ENCODE data around the gene CAPZA1.
"Not testable (repeated sequence)": the region's sequence is repeated elsewhere in the genome, so short reads cannot be mapped to it uniquely, and the experiment has no call there.

The CAPZA1 gene

DNA sequence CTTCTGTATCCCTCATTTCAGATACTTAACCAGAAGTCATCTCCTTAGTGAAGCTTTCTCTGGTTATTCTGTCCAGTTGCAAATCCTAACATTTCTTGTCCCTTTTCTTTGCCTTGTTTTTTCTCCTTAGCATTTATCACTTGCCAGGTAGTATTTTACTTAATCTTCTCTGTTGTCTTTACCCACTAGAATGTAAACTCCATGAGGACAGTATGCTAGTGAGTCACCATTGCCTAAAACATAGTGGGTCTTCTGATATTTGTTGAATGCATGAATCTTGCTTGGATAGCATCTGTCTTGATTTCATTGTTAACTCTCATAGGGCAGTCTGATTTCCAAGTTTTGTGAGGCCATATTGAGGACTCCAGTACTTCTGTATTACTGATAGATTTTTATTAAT is 9.6 kb downstream of the CAPZA1 start:
- H3K36me3 ChIP-seq (ENCODE audit: insufficient read depth, low read length): peaks cover 21% of the 10 kb centered on the region
- H3K4me1 ChIP-seq (ENCODE audit: insufficient read depth, low read length): no peaks in the 10 kb centered on the region
- H3K4me3 ChIP-seq (ENCODE audit: low read length): no peak overlapping the region
- H3K27me3 ChIP-seq (ENCODE audit: insufficient read depth, low read length): no peaks in the 10 kb centered on the region
- H3K9ac ChIP-seq (ENCODE audit: low read depth, low read length): no peak overlapping the region
- no peak overlapping the region for H3K27ac ChIP-seq (ENCODE audit: low read depth, low read length)
- H3K9me3 ChIP-seq (ENCODE audit: insufficient read depth, low read depth, low read length): no peaks in the 10 kb centered on the region

DNA sequence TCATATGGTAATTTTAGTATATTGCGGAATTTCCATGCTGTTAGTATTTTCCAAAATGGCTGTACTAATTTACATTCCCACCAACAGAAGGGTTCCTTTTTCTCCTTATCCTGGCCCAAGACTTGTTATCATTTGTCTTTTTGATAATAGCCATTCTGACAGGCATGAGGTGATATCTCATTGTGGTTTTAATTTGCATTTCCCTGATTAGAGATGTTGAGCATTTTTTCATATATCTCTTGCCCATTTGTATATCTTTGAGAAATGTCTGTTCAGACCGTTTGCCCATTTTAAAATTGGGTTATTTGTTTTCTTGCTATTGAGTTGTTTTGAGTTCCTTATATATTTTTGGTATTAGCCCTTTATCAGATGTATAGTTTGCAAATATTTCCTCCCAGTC is 14.0 kb downstream of the CAPZA1 start:
- Histone ChIP-seq H3K4me1 (ENCODE audit: insufficient read depth, low read length) (peaks cover 7% of the 10 kb centered on the region), H3K27ac (ENCODE audit: low read depth, low read length) (no peak overlapping the region), H3K27me3 (ENCODE audit: insufficient read depth, low read length) (no peaks in the 10 kb centered on the region), H3K4me3 (ENCODE audit: low read length) (no peak overlapping the region), H3K9me3 (ENCODE audit: insufficient read depth, low read depth, low read length) (no peaks in the 10 kb centered on the region), H3K36me3 (ENCODE audit: insufficient read depth, low read length) (peaks cover 12% of the 10 kb centered on the region), H3K9ac (ENCODE audit: low read depth, low read length) (no peak overlapping the region)
- 100% methylated on average over 2 of the region's 2 CpGs for WGBS

DNA sequence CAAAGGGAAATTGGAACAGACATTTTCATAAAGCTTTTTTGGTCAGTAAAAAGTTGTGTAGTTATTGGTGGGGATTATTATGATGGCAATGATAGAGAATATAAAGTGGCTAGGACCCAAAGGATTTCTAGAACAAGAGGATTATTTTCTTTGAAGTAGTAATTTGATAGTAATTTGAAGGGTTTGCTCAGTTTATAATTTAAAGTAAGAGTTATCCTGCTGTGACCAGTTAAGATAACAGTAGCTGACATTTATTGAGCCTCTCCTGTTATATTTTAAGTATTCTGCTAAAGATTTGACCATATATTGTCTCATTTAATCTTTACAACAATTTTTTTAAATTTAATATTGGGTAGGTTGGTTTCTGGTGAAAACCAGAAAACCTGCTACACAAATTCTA is 14.7 kb downstream of the CAPZA1 start:
- Histone ChIP-seq H3K9ac (ENCODE audit: low read depth, low read length) (no peak overlapping the region), H3K27me3 (ENCODE audit: insufficient read depth, low read length) (no peaks in the 10 kb centered on the region), H3K27ac (ENCODE audit: low read depth, low read length) (no peak overlapping the region), H3K4me1 (ENCODE audit: insufficient read depth, low read length) (peaks cover 7% of the 10 kb centered on the region), H3K4me3 (ENCODE audit: low read length) (no peak overlapping the region), H3K36me3 (ENCODE audit: insufficient read depth, low read length) (peaks cover 10% of the 10 kb centered on the region), H3K9me3 (ENCODE audit: insufficient read depth, low read depth, low read length) (peaks cover 5% of the 10 kb centered on the region; the same call in 1 of the 2 replicates)

DNA sequence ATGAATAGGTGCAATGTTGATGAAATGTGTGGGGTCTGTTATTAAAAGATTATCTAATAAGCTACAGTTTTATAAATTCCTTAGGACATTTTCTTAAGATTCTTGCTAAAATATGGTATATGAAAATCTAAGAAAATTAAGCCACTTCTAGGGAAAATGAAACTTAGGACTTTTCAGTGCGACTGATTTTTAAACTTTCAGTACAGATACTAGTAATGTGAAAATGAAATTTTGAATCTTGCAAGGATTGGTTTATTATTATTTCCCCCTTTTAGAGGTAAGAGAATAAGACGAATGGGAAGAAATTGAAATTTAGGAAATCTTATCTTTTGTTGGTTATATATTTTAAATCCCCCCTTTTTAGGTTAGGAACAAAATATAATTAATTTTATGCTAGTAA is 16.4 kb downstream of the CAPZA1 start:
- H3K4me3 ChIP-seq (ENCODE audit: low read length): no peak overlapping the region
- H3K4me1 ChIP-seq (ENCODE audit: insufficient read depth, low read length): peaks cover 7% of the 10 kb centered on the region
- peaks cover 6% of the 10 kb centered on the region; the same call in 1 of the 2 replicates for H3K9me3 ChIP-seq (ENCODE audit: insufficient read depth, low read depth, low read length)
- H3K36me3 ChIP-seq (ENCODE audit: insufficient read depth, low read length): peaks cover 3% of the 10 kb centered on the region; the same call in 1 of the 2 replicates
- no peak overlapping the region for H3K9ac ChIP-seq (ENCODE audit: low read depth, low read length)
- no peak overlapping the region for H3K27ac ChIP-seq (ENCODE audit: low read depth, low read length)
- H3K27me3 ChIP-seq (ENCODE audit: insufficient read depth, low read length): no peaks in the 10 kb centered on the region
- 89% methylated on average over 1 of the region's 2 CpGs for WGBS

DNA sequence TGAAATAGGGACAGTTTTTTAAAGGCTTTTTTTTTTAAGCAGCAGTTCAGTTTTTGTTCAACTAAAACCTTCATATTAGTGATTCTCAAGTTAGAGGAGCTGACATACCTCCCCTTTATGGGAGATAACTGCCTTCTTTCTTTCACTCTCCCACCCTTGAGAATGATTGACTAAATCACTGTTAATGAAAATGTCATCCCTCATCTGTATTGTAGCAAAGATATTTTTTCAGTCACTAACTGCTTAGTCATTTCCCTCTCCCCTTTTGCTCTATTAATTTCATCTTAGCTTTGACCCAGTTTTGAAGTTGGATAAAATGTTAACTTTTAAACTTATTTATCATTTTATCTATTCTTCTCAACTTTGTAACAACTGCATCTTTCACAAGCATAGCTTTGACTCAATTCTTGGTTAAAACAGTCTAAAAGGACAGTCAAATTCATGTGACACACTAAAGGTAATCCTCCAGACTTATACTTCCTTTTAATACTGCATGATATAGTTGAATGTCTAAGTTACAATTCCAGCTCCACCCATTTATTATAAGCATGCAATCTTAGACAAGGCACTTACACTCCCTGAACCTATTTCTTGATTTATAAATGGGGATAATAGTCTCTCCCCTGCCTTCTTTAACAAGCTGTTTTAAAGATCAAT is 17.1 kb downstream of the CAPZA1 start:
- Histone ChIP-seq H3K9me3 (ENCODE audit: insufficient read depth, low read depth, low read length) (peaks cover 6% of the 10 kb centered on the region; the same call in 1 of the 2 replicates), H3K36me3 (ENCODE audit: insufficient read depth, low read length) (peaks cover 3% of the 10 kb centered on the region; the same call in 1 of the 2 replicates), H3K4me1 (ENCODE audit: insufficient read depth, low read length) (peaks cover 7% of the 10 kb centered on the region), H3K9ac (ENCODE audit: low read depth, low read length) (no peak overlapping the region), H3K4me3 (ENCODE audit: low read length) (no peak overlapping the region), H3K27me3 (ENCODE audit: insufficient read depth, low read length) (no peaks in the 10 kb centered on the region), H3K27ac (ENCODE audit: low read depth, low read length) (no peak overlapping the region)

DNA sequence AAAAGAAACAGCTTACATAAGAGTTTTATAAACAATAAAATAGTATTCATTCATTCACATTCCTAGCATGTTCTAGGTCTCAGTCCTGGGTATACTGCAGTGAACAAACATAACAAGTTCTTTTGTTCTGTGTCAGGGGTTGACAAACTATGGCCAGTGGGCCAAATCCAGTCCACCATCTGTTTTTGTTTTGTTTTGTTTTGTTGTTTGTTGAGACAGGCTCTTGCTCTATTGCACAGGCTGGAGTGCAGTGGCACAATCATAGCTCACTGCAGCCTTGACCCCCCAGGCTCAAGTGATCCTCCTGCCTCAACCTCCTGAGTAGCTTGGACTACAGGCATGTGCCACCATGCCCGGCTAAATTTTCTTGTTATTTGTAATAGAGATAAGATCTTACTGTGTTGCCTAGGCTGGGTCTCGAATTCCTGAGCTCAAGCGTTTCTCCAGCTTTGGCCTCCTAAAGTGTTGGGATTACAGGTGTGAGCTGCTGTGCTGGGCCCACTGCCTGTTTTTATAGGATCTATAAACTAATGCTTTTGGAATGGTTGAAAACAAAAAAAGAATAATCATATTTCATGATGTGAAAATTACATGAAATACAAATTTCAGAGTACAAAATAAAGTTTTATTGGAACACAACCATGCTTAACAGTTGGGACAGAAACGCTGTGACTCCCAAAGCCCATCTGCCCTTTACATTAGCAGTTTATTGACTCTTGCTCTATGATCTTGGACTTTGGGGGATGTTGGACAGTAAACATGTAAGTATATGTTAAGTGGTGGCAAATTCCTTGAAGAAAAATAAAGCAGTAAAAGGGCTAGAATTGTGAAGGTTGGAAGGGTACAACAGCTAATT is 17.9 kb downstream of the CAPZA1 start:
- H3K9me3 ChIP-seq (ENCODE audit: insufficient read depth, low read depth, low read length): peaks cover 6% of the 10 kb centered on the region; the same call in 1 of the 2 replicates
- no peak overlapping the region for H3K4me3 ChIP-seq (ENCODE audit: low read length)
- no peak overlapping the region for H3K9ac ChIP-seq (ENCODE audit: low read depth, low read length)
- no peak overlapping the region for H3K27ac ChIP-seq (ENCODE audit: low read depth, low read length)
- H3K27me3 ChIP-seq (ENCODE audit: insufficient read depth, low read length): no peaks in the 10 kb centered on the region
- peaks cover 7% of the 10 kb centered on the region for H3K4me1 ChIP-seq (ENCODE audit: insufficient read depth, low read length)
- WGBS: 88% methylated on average over 4 of the region's 4 CpGs
- H3K36me3 ChIP-seq (ENCODE audit: insufficient read depth, low read length): peaks cover 3% of the 10 kb centered on the region; the same call in 1 of the 2 replicates

DNA sequence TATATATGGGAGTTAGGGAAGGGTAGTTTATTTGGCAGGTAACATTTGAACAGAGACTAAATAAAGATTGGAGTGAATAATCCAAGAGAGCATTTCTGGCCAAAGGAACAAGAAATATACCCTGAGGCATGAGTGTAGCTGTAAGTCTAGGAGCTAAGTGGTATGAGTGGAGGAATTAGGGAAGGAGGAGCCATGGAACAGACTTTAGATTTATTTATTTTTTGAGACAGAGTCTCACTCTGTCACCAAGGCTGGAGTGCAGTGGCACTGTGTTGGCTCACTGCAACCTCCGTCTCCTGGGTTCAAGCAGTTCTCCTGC is 18.4 kb downstream of the CAPZA1 start:
- H3K4me1 ChIP-seq (ENCODE audit: insufficient read depth, low read length): peaks cover 7% of the 10 kb centered on the region
- no peaks in the 10 kb centered on the region for H3K27me3 ChIP-seq (ENCODE audit: insufficient read depth, low read length)
- WGBS: 93% methylated on average over 1 of the region's 1 CpG
- no peak overlapping the region for H3K27ac ChIP-seq (ENCODE audit: low read depth, low read length)
- no peak overlapping the region for H3K4me3 ChIP-seq (ENCODE audit: low read length)
- H3K9me3 ChIP-seq (ENCODE audit: insufficient read depth, low read depth, low read length): peaks cover 6% of the 10 kb centered on the region; the same call in 1 of the 2 replicates
- H3K36me3 ChIP-seq (ENCODE audit: insufficient read depth, low read length): peaks cover 3% of the 10 kb centered on the region; the same call in 1 of the 2 replicates
- H3K9ac ChIP-seq (ENCODE audit: low read depth, low read length): no peak overlapping the region

DNA sequence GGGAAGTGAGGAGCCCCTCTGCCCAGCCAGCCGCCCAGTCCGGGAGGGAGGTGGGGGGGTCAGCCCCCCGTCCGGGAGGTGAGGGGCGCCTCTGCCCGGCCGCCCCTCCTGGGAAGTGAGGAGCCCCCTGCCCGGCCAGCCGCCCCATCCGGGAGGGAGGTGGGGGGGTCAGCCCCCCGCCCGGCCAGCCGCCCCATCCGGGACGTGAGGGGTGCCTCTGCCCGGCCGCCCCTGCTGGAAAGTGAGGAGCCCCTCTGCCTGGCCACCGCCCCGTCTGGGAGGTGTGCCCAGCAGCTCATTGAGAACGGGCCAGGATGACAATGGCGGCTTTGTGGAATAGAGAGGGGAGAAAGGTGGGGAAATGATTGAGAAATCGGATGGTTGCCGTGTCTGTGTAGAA is 20.8 kb downstream of the CAPZA1 start:
- H3K4me1 ChIP-seq (ENCODE audit: insufficient read depth, low read length); H3K4me3 ChIP-seq (ENCODE audit: low read length); H3K27ac ChIP-seq (ENCODE audit: low read depth, low read length); H3K27me3 ChIP-seq (ENCODE audit: insufficient read depth, low read length); H3K9me3 ChIP-seq (ENCODE audit: insufficient read depth, low read depth, low read length); H3K9ac ChIP-seq (ENCODE audit: low read depth, low read length): not testable (repeated sequence)
- peaks cover 15% of the 10 kb centered on the region for H3K36me3 ChIP-seq (ENCODE audit: insufficient read depth, low read length)
- WGBS: 94% methylated on average over 23 of the region's 23 CpGs

DNA sequence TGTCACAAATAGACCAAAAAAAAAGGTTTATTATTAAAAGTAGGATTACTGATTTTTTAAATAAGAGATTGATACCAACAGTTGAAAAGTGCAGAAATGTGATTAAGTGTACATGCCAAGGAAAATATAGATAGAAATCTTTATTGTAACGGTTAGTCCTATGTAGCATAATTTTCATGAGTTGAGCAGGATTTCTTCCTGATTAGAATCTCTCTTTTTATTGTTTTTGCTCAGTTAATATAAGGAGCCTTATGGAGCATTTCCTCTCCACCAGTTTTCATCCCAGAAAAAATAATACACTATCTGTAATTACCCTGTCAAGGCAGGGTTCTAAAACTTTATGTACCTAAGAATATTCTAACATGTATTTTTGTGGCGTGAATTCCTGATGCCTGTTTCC is 23.4 kb downstream of the CAPZA1 start:
- H3K9ac ChIP-seq (ENCODE audit: low read depth, low read length): no peak overlapping the region
- H3K36me3 ChIP-seq (ENCODE audit: insufficient read depth, low read length): peaks cover 34% of the 10 kb centered on the region
- 98% methylated on average over 2 of the region's 2 CpGs for WGBS
- no peak overlapping the region for H3K4me3 ChIP-seq (ENCODE audit: low read length)
- H3K27ac ChIP-seq (ENCODE audit: low read depth, low read length): no peak overlapping the region
- no peaks in the 10 kb centered on the region for H3K27me3 ChIP-seq (ENCODE audit: insufficient read depth, low read length)
- H3K9me3 ChIP-seq (ENCODE audit: insufficient read depth, low read depth, low read length): peaks cover 6% of the 10 kb centered on the region; the same call in 1 of the 2 replicates
- H3K4me1 ChIP-seq (ENCODE audit: insufficient read depth, low read length): no peaks in the 10 kb centered on the region; the same call in 1 of the 2 replicates

DNA sequence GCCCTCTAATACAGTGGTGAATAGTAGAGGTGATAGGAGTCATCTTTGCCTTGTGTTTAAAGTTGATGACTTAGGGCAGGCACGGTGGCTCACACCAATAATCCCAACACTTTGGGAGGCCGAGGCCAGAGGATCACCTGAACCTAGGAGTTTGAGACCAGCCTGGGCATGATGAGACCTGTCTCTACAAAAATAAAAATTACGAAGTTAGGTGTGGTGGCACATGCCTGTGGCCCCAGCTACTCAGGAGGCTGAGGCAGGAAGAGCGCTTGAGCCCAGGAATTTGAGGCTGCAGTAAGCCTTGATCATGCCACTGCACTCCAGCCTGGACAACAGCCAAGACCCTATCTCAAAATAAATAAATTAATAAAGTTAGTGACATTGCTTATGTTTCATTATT is 26.6 kb downstream of the CAPZA1 start:
- no peak overlapping the region for H3K9ac ChIP-seq (ENCODE audit: low read depth, low read length)
- H3K36me3 ChIP-seq (ENCODE audit: insufficient read depth, low read length): peaks cover 61% of the 10 kb centered on the region
- no peak overlapping the region for H3K27ac ChIP-seq (ENCODE audit: low read depth, low read length)
- H3K9me3 ChIP-seq (ENCODE audit: insufficient read depth, low read depth, low read length): no peaks in the 10 kb centered on the region
- H3K4me1 ChIP-seq (ENCODE audit: insufficient read depth, low read length): no peaks in the 10 kb centered on the region; the same call in 1 of the 2 replicates
- H3K4me3 ChIP-seq (ENCODE audit: low read length): no peak overlapping the region
- 92% methylated on average over 4 of the region's 4 CpGs for WGBS
- H3K27me3 ChIP-seq (ENCODE audit: insufficient read depth, low read length): no peaks in the 10 kb centered on the region

DNA sequence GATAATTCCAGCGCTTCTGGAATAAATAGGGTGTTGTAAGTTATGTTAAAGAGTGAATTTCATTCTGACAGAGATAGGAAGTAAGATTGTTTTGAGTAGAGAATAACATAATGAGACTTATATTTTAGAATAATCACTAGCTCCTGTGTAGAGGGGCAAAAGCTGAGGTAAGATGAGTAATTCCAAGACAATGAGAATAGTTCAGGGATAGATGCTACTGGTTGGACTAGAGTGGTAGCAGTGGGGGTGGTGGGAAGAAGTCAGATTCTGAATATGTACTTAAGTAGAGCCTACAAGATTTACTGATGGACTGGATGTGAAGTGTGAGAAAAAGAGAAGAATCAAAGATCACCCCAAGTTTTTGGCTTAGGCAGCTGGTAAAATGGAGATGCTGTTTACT is 31.6 kb downstream of the CAPZA1 start:
- H3K9me3 ChIP-seq (ENCODE audit: insufficient read depth, low read depth, low read length): no peaks in the 10 kb centered on the region
- H3K27me3 ChIP-seq (ENCODE audit: insufficient read depth, low read length): no peaks in the 10 kb centered on the region
- WGBS: 89% methylated on average over 1 of the region's 1 CpG
- no peaks in the 10 kb centered on the region for H3K4me1 ChIP-seq (ENCODE audit: insufficient read depth, low read length)
- H3K27ac ChIP-seq (ENCODE audit: low read depth, low read length): no peak overlapping the region
- no peak overlapping the region for H3K9ac ChIP-seq (ENCODE audit: low read depth, low read length)
- H3K36me3 ChIP-seq (ENCODE audit: insufficient read depth, low read length): peaks cover 96% of the 10 kb centered on the region
- H3K4me3 ChIP-seq (ENCODE audit: low read length): no peak overlapping the region
